HUES6 (cell line): Measurements from ENCODE around the gene TTLL8.
"Not testable (repeated sequence)": the region's sequence is repeated elsewhere in the genome, so short reads cannot be mapped to it uniquely, and the experiment has no call there.

Source experiments
- H3K27ac ChIP-seq: 2 replicates; pipeline ENCODE4 v1.7.0; 2013; ENCODE audit warnings: low read depth, mild to moderate bottlenecking, low read length, inconsistent platforms
- H3K27me3 ChIP-seq: 2 replicates; pipeline ENCODE4 v1.6.1; 2013; ENCODE audit warnings: low read length; ENCODE audit not compliant: control insufficient read depth, insufficient read depth
- H3K36me3 ChIP-seq: 2 replicates; pipeline ENCODE4 v1.6.1; 2013; ENCODE audit warnings: low read length; ENCODE audit not compliant: control insufficient read depth, insufficient read depth
- H3K4me1 ChIP-seq: 2 replicates; pipeline ENCODE4 v1.6.1; 2013; ENCODE audit warnings: low read length; ENCODE audit not compliant: control insufficient read depth, insufficient read depth
- H3K4me3 ChIP-seq: 2 replicates; pipeline ENCODE4 v1.5.1; 2013; ENCODE audit warnings: low read depth, low read length
- H3K9ac ChIP-seq: one replicate; pipeline ENCODE4 v1.6.1; 2013; ENCODE audit warnings: mild to moderate bottlenecking, low read length
- H3K9me3 ChIP-seq: 2 replicates; pipeline ENCODE4 v1.6.1; 2013; ENCODE audit warnings: low read depth, low read length; ENCODE audit not compliant: control insufficient read depth, insufficient read depth

Gene TTLL8

DNA sequence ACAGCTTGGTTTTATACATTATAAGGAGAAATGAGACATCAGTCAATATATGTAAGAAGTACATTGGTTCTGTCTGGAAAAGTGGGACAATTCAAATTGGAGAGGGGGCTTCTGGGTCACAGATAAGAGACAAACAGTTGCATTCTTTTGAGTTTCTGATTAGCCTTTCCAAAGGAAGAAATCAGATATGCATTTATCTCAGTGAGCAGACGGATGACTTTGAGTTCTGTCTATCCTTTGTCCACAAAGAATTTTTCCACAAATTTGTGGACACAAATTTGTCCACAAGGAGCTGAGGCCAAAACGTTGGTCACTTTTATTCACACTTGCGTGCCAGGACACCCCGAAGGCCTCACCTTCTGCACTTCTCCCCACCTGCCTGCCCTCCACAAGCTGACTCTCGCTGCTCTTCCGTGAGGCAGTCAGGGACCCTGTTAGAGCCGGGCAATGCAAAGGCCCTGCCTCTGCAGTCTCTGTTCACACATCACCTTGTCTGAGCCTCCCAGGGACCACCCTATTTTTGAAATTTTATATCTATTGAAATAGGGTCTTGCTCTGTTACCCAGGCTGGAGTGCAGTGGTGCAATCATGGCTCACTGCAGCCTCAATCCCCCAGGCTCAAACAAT, 66.1 kb downstream of the TTLL8 start:
- Histone ChIP-seq H3K27me3 (no peaks in the 10 kb centered on the region), H3K36me3 (no peaks in the 10 kb centered on the region), H3K4me3 (no peak overlapping the region), H3K9me3 (peaks cover 23% of the 10 kb centered on the region), H3K4me1 (no peaks in the 10 kb centered on the region), H3K27ac (no peak overlapping the region), H3K9ac (no peak overlapping the region)

DNA sequence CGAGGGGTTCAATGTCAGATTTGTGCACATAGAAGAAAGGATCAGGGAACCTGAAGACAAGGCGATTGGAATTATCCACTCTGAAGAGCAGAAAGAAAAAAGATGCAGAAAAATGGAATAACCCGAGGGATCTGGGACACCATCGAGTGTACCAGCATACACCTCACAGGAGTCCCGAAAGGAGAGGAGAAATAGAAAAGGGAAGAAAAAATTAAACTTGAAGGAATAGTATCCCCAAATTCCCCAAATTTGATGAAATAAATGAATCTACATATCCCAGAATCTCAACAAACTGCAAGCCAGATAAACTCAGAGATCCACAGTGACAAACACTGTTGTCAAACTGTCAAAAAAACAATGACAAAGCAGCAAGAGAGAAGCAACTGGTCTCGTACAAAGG, 66.9 kb downstream of the TTLL8 start:
- no peak overlapping the region for H3K9ac ChIP-seq
- no peak overlapping the region for H3K4me3 ChIP-seq
- H3K27me3 ChIP-seq: peaks cover 1% of the 10 kb centered on the region; the same call in 1 of the 2 replicates
- no peak overlapping the region for H3K27ac ChIP-seq
- H3K9me3 ChIP-seq: peaks cover 25% of the 10 kb centered on the region
- no peaks in the 10 kb centered on the region for H3K4me1 ChIP-seq
- H3K36me3 ChIP-seq: no peaks in the 10 kb centered on the region

GRCh38 chr22:49989826-49990225, 68.3 kb downstream of the TTLL8 start:
- H3K9ac ChIP-seq, H3K27ac ChIP-seq, H3K36me3 ChIP-seq, H3K4me1 ChIP-seq, H3K4me3 ChIP-seq: not testable (repeated sequence)
- H3K9me3 ChIP-seq: peaks cover 26% of the 10 kb centered on the region
- H3K27me3 ChIP-seq: peaks cover 11% of the 10 kb centered on the region; the same call in 1 of the 2 replicates

DNA sequence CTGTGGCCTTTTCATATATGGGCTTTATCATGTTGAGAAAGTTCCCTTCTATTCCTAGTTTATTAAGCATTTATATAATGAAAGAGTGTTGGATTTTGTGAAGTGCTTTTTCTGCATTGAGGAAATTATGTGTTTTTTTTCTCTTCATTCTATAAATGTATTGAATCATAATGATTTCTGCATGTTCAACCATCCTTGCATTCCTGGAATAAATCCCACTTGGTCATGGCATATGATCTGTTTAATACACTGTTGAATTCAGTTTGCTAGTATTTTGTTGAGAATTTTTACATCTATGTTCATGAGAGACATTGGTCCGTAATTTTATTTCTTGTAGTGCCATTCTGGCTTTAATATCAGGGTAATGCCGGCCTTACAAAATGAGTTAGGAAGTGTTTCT, 71.8 kb downstream of the TTLL8 start:
- Histone ChIP-seq H3K4me3 (no peak overlapping the region), H3K27ac (no peak overlapping the region), H3K9ac (no peak overlapping the region), H3K36me3 (no peaks in the 10 kb centered on the region), H3K27me3 (peaks cover 34% of the 10 kb centered on the region), H3K4me1 (0 out of 2 replicates have a peak, but pooled peaks cover 3% of the 10 kb centered on the region), H3K9me3 (peaks cover 21% of the 10 kb centered on the region)

- Histone ChIP-seq H3K4me1 (0 out of 2 replicates have a peak, but pooled peaks cover 3% of the 10 kb centered on the region), H3K9ac (no peak overlapping the region), H3K4me3 (peak overlapping the region; percentile 49), H3K9me3 (peaks cover 5% of the 10 kb centered on the region), H3K27me3 (peaks cover 34% of the 10 kb centered on the region), H3K27ac (no peak overlapping the region), H3K36me3 (no peaks in the 10 kb centered on the region)
Measured at GRCh38 chr22:49983148-49984042, 74.7 kb downstream of the TTLL8 start.

DNA sequence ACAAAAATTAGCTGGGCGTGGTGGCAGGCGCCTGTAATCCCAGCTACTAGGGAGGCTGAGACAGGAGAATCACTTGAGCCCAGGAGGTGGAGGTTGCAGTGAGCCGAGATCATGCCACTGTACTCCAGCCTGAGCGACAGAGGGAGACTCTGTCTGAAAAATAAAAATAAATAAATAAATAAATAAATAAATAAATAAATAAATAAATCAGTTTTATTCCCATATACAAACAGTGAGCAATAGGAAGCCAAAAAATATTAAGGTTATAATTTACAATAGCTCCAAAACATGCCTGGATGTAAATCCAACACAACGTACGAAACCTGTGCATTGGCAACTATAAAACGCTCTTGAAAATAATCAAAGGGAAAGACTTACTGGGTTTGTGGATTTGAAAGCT, 76.3 kb downstream of the TTLL8 start:
- H3K4me3 ChIP-seq, H3K9me3 ChIP-seq, H3K27ac ChIP-seq: not testable (repeated sequence)

DNA sequence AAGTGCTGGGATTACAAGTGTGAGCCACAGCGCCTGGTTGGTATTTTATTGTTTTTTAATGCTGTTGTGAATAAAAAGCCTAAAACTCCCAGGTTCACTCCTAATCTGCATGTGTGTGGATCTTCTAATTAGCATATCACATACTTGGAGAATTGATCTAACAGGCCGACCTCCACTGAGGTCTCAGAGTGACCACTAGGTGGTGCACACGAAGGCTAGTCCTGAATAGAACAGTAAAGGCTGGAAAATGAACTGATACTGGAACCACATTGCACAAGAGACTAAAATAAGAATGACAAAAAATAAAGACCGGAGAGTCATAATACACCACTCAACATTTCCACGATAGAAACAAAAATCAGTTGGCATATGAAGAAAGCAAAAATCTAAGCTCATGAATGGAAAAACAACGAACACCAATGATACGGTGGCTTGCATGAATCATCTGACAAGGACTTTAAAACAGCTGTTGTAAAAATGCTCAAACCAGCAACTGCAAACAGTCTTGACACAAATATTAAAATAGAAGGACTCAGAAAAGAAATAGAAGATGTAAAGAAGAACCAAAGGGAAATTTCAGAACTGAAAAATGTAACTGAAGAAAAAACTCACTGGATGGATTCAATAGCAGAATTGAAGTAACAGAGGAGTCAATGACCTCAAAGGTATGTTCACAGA, 78.4 kb downstream of the TTLL8 start:
- H3K9ac ChIP-seq: no peak overlapping the region
- H3K4me3 ChIP-seq: no peak overlapping the region
- 0 out of 2 replicates have a peak, but pooled peaks cover 3% of the 10 kb centered on the region for H3K4me1 ChIP-seq

More for the DNA sequence above, 76.3 kb downstream of the TTLL8 start:
- not testable (repeated sequence) for H3K36me3 ChIP-seq, H3K4me1 ChIP-seq, H3K9ac ChIP-seq
- peaks cover 34% of the 10 kb centered on the region for H3K27me3 ChIP-seq

GRCh38 chr22:49977578-49977977, 80.5 kb downstream of the TTLL8 start:
- H3K27ac ChIP-seq: no peak overlapping the region
- H3K9ac ChIP-seq: no peak overlapping the region
- H3K27me3 ChIP-seq: peaks cover 8% of the 10 kb centered on the region
- no peak overlapping the region for H3K4me3 ChIP-seq
- H3K9me3 ChIP-seq: no peaks in the 10 kb centered on the region; the same call in 1 of the 2 replicates
- no peaks in the 10 kb centered on the region for H3K36me3 ChIP-seq
- no peaks in the 10 kb centered on the region for H3K4me1 ChIP-seq

More for the DNA sequence above, 78.4 kb downstream of the TTLL8 start:
- no peak overlapping the region for H3K27ac ChIP-seq
- no peaks in the 10 kb centered on the region for H3K36me3 ChIP-seq
- H3K27me3 ChIP-seq: peaks cover 22% of the 10 kb centered on the region
- H3K9me3 ChIP-seq: no peaks in the 10 kb centered on the region; the same call in 1 of the 2 replicates

DNA sequence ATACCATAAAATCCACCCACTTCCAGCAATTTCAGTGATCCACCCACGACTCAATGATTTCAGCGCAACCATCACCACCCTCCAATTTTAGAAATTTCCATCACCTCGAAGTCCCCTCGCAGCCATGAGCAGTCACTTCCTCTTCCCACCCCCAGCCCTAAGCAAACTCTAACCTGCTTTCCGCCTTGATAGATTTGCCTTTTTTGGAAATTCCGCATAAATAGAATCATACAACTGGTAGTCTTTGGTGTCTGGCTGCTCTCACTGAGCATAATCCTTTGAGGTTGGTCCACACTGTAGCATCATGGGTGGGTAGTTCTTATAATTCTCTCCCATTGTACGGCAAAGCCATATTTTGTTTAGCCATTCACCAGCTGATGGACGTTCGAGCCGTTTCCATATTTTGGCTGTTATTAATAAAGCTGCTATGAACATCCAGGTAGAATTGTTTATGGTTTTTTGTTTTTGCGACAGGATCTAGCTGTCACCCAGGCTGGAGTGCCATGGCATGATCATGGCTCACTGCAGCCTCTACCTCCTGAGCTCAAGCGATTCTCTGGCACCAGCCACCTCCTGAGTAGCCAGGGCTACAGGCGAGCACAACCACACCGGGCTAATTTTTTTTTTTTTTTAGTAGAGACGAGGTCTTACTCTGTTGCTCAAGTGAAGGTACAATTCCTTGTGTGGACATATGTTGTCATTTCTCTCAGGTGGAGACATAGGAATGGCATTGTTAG, 81.5 kb downstream of the TTLL8 start:
- H3K9ac ChIP-seq: no peak overlapping the region
- H3K36me3 ChIP-seq: no peaks in the 10 kb centered on the region
- H3K27ac ChIP-seq: no peak overlapping the region
- H3K27me3 ChIP-seq: peaks cover 17% of the 10 kb centered on the region
- no peak overlapping the region for H3K4me3 ChIP-seq
- H3K9me3 ChIP-seq: no peaks in the 10 kb centered on the region; the same call in 1 of the 2 replicates
- peaks cover 3% of the 10 kb centered on the region; the same call in 1 of the 2 replicates for H3K4me1 ChIP-seq

GRCh38 chr22:49975543-49976389, 82.3 kb downstream of the TTLL8 start:
- H3K4me1 ChIP-seq: peaks cover 4% of the 10 kb centered on the region; the same call in 1 of the 2 replicates
- no peak overlapping the region for H3K4me3 ChIP-seq
- H3K9ac ChIP-seq: no peak overlapping the region
- no peaks in the 10 kb centered on the region for H3K36me3 ChIP-seq
- H3K27me3 ChIP-seq: peaks cover 25% of the 10 kb centered on the region
- no peaks in the 10 kb centered on the region; the same call in 1 of the 2 replicates for H3K9me3 ChIP-seq
- no peak overlapping the region for H3K27ac ChIP-seq
